ENCODE data around the gene NRG2.

- TF ChIP-seq POLR2AphosphoS5 (IDR thresholded peaks at IDR 0.05; ENCODE audit: low read depth, low read length) (no peak), TAF1 (IDR thresholded peaks at IDR 0.05; ENCODE audit: borderline replicate concordance, insufficient read depth, low read length) (no peak), SIN3A (IDR thresholded peaks at IDR 0.05; ENCODE audit: borderline replicate concordance, insufficient read depth, low read length) (no peak), REST (IDR thresholded peaks at IDR 0.05; ENCODE audit: insufficient read depth in 1 of 2, low read depth in 2 of 2, low read length in 2 of 2) (no peak)
Measured at GRCh38 chr5:139806111-139806510, 237.0 kb downstream of the NRG2 start.

All from PFSK-1 (cell line).